GM19324 (cell line): ENCODE measurements around the gene ZNF384.

Experiments
- ATAC-seq: cut with Tn5 transposase; IDR thresholded peaks from one replicate; pipeline ENCODE4 v1.9.1; 2021; ENCODE audit warnings: mild to moderate bottlenecking, moderate library complexity; ENCODE audit not compliant: unreplicated experiment, low FRiP score

The ZNF384 gene

GRCh38 chr12:6631549-6631961, 57.6 kb downstream of the ZNF384 start:
- no peak for ATAC-seq

- ATAC-seq = no peak
Observed at GRCh38 chr12:6630736-6631135, 58.4 kb downstream of the ZNF384 start.

- no peak for ATAC-seq
Observed at GRCh38 chr12:6627616-6628015, 61.6 kb downstream of the ZNF384 start.

GRCh38 chr12:6626654-6627283, 62.4 kb downstream of the ZNF384 start:
- ATAC-seq = no peak

- no peak for ATAC-seq
Observed at GRCh38 chr12:6620885-6621274, 68.3 kb downstream of the ZNF384 start.

- ATAC-seq = no peak
Observed at GRCh38 chr12:6620137-6620884, 68.9 kb downstream of the ZNF384 start.

- ATAC-seq = no peak
Observed at GRCh38 chr12:6618483-6619225, 70.5 kb downstream of the ZNF384 start.
